ENCODE results near the gene DUOX1.

The DUOX1 gene

DNA sequence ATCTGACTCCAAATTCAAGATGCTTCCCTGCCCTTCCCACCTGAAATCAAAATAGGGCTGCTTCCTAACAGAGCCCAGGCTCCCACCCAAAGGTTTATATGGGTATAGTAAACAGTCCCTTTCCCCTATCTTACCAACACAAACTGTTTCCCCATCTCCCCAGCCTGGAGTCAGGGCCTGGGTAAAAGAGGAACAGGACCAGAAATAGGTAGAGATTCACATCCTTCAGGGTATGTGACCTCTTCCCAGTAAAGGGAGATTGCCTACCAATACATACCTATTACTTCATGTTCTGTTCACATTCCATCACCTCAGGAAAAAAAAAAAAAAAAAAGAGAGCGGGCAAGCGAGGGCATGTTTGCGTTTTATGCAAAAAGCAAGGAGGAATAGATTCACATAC lies 67.7 kb downstream of the DUOX1 start:
- H3K9me3 Mint-ChIP-seq, result no peaks in the 10 kb centered on the region

DNA sequence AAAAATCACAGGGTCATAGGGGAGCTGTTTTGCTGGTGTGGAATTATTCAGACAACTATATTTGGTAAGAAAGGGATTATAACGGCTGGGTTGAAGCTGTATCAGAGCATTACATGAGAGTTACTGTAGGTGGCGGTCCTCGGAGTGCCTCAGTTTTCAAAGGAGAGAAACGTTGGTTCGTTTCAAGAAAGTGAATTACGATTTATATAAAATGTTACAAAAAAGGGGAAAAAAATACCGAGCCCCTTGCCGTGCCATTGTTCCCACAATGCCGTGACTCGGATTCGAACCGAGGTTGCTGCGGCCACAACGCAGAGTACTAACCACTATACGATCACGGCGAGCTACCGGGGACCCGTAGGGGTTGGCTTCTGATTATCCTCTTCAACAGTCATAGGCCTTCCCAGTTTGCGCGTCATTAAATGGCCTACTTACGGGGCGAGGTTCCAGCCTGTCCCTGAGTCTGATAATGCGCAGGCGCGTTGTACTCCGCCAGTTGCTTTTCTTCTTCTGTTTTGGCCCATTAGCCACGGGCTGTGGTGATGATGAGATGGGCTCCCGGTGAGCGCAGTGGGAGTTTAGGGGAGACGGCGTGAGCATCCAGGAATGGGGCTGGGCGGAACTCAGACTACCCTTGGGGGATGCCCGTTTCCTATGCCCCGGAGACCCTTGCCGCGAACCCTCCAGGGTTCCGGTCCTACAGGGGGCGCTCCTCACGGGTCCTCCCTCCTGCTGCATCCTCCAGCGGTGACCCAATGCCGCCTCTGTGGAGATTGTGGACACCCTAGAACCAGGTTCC lies 68.7 kb downstream of the DUOX1 start:
- H3K27ac Mint-ChIP-seq, result no peak overlapping the region
- no peaks in the 10 kb centered on the region for H3K9me3 Mint-ChIP-seq
- TF ChIP-seq, protein P1, sequence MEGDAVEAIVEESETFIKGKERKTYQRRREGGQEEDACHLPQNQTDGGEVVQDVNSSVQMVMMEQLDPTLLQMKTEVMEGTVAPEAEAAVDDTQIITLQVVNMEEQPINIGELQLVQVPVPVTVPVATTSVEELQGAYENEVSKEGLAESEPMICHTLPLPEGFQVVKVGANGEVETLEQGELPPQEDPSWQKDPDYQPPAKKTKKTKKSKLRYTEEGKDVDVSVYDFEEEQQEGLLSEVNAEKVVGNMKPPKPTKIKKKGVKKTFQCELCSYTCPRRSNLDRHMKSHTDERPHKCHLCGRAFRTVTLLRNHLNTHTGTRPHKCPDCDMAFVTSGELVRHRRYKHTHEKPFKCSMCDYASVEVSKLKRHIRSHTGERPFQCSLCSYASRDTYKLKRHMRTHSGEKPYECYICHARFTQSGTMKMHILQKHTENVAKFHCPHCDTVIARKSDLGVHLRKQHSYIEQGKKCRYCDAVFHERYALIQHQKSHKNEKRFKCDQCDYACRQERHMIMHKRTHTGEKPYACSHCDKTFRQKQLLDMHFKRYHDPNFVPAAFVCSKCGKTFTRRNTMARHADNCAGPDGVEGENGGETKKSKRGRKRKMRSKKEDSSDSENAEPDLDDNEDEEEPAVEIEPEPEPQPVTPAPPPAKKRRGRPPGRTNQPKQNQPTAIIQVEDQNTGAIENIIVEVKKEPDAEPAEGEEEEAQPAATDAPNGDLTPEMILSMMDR (IDR thresholded peaks at IDR 0.05; ENCODE audit: unreplicated experiment in 3 of 3), result peak; percentile 62 to 77 (median 63)
- H3K36me3 Mint-ChIP-seq (ENCODE audit: low read depth), result no peaks in the 10 kb centered on the region
- no peaks in the 10 kb centered on the region for H3K4me1 Mint-ChIP-seq
- H3K4me3 Mint-ChIP-seq, result no peak overlapping the region
- no peaks in the 10 kb centered on the region for H3K27me3 Mint-ChIP-seq (ENCODE audit: low read depth)

More for the DNA sequence above, 67.7 kb downstream of the DUOX1 start:
- TF ChIP-seq, protein P1 (IDR thresholded peaks at IDR 0.05; ENCODE audit: unreplicated experiment in 3 of 3), result no peak
- Mint-ChIP-seq H3K36me3 (ENCODE audit: low read depth) (no peaks in the 10 kb centered on the region), H3K27me3 (ENCODE audit: low read depth) (no peaks in the 10 kb centered on the region), H3K4me3 (no peak overlapping the region), H3K4me1 (no peaks in the 10 kb centered on the region), H3K27ac (peak overlapping the region in 2 of 3 experiments; percentile 73 to 78)

DNA sequence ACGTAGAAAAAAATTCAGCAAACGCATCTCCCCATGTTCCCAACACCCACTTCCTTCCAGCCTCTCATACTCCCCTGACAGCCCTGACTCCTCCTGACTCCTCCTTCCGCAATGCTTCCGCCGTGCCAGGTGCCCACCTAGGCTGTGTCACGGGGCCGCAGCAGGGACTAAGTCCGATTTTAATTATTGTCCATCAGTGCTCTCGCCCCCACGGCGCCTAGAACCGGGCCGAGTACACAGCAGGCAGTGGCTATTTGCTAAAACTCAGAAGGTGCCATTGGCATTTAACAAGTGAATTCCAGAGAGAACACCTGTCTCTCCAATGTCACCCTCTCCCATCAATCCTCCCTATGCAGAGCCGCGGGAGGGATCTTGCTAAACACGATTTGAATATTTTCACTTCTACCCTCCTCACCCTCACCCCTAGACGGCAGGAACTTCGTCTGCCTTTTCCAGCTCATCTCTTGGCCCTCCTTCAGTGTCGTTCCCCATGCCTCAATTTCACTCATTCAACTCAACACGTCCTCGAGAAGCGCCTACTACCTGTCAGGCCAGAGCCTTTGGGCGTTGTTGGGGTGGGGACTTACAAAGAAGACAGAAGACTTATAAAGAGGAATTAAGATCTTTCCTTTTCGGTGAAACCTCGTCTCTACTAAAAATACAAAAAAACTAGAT lies 69.5 kb downstream of the DUOX1 start:
- no peaks in the 10 kb centered on the region for H3K27me3 Mint-ChIP-seq (ENCODE audit: low read depth)

DNA sequence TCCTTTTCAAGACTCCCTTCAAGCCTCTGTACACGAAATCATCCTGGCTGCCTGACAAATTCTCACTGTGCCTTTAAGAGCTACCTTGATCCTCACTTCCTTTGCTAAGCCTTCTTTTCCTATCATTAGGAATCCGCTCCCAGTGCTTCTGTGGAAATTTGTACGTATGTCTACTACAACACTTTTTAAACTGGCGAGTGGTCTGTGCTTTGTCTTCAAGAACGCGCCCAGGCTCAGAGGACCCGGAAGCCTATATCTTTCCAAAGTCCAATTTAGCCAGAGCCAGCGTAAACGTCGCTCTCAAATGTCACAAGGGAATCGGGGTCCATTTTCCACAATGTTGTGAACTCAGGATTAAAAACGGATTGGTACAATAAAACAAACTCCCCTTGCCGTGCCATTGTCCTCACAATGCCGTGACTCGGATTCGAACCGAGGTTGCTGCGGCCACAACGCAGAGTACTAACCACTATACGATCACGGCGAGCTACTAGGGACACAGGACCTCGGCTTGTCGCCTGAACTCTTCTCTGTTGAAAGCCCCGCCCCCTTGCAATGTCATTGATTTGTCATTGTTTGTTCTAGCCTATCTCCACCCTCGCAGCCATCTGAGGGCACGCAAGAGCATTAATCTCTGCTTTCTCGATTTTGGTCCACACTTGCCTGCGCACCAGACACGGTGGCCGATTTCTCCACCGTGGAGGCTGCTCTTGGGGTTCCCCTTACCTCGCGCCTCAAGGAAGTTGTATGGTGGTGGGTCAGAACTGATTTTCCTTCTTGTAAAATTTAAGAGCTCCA lies 70.4 kb downstream of the DUOX1 start:
- Mint-ChIP-seq H3K36me3 (ENCODE audit: low read depth) (no peaks in the 10 kb centered on the region), H3K27me3 (ENCODE audit: low read depth) (peaks cover 4% of the 10 kb centered on the region), H3K27ac (no peak overlapping the region), H3K9me3 (no peaks in the 10 kb centered on the region), H3K4me1 (peaks cover 5% of the 10 kb centered on the region), H3K4me3 (no peak overlapping the region)
- TF ChIP-seq, protein P1 (IDR thresholded peaks at IDR 0.05; ENCODE audit: unreplicated experiment in 3 of 3), result no peak

More for the DNA sequence above, 69.5 kb downstream of the DUOX1 start:
- TF ChIP-seq, protein P1 (IDR thresholded peaks at IDR 0.05; ENCODE audit: unreplicated experiment in 3 of 3), result peak in 1 of 3 experiments; percentile 6
- no peaks in the 10 kb centered on the region for H3K36me3 Mint-ChIP-seq (ENCODE audit: low read depth)
- no peak overlapping the region for H3K4me3 Mint-ChIP-seq
- H3K4me1 Mint-ChIP-seq, result no peaks in the 10 kb centered on the region
- no peaks in the 10 kb centered on the region for H3K9me3 Mint-ChIP-seq
- no peak overlapping the region for H3K27ac Mint-ChIP-seq

DNA sequence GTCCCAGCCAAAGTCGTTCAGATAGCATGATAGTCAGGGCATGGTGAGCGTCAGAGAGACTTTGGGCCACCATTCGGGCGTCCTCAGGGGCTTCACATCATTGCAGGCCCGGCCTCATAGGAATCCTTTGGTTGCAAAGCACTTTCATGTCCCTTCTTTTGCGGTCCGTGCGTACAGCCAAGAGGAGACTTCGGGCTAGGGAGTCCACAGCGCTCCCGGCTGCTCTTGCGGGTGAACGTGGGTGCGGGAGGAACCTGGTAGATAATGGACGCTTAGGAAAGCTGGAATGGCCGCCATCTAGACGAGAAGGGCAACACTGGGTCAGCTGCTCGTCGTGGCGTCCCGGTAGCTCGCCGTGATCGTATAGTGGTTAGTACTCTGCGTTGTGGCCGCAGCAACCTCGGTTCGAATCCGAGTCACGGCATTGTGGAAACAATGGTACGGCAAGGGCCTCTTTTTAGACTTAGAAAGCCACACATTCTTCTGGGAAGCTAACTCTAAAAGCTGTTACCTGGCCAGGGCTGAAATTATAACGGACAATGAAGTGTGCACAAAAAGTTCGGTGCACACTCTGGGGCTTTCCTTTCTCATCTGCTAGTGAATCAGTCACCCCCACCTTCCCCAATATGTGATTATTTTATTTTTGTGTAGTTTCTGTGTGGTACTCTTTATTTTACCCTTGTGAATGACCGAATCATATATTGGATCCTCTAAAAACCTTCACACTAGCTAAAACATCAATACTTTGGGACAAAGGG lies 71.2 kb downstream of the DUOX1 start:
- H3K4me1 Mint-ChIP-seq, result peaks cover 9% of the 10 kb centered on the region
- no peaks in the 10 kb centered on the region for H3K36me3 Mint-ChIP-seq (ENCODE audit: low read depth)
- TF ChIP-seq, protein P1 (IDR thresholded peaks at IDR 0.05; ENCODE audit: unreplicated experiment in 3 of 3), result no peak
- no peak overlapping the region for H3K27ac Mint-ChIP-seq
- H3K9me3 Mint-ChIP-seq, result no peaks in the 10 kb centered on the region
- peaks cover 5% of the 10 kb centered on the region for H3K27me3 Mint-ChIP-seq (ENCODE audit: low read depth)
- no peak overlapping the region for H3K4me3 Mint-ChIP-seq
